GM19099 (cell line): ENCODE measurements around the gene CLDN11.

Experiments
- POLR2A ChIP-seq: IDR thresholded peaks from 3 replicates; pipeline ENCODE4 v1.6.1; 2011; ENCODE audit warnings: low read depth; ENCODE audit not compliant: insufficient read length; ENCODE audit errors: extremely low read depth

The CLDN11 gene

GRCh38 chr3:170421111-170421641 is 2.5 kb downstream of the CLDN11 start:
- TF ChIP-seq POLR2A: no peak

- no peak for TF ChIP-seq POLR2A
Observed at GRCh38 chr3:170421758-170422157, 3.1 kb downstream of the CLDN11 start.

- no peak for TF ChIP-seq POLR2A
Observed at GRCh38 chr3:170423001-170423615, 4.4 kb downstream of the CLDN11 start.

- TF ChIP-seq POLR2A: no peak
Observed at GRCh38 chr3:170424879-170425278, 6.2 kb downstream of the CLDN11 start.

- no peak for TF ChIP-seq POLR2A
Observed at GRCh38 chr3:170425491-170426239, 7.0 kb downstream of the CLDN11 start.

- TF ChIP-seq POLR2A: no peak
Observed at GRCh38 chr3:170426240-170426797, 7.7 kb downstream of the CLDN11 start.

- no peak for TF ChIP-seq POLR2A
Observed at GRCh38 chr3:170428095-170428494, 9.4 kb downstream of the CLDN11 start.

GRCh38 chr3:170429050-170429449 is 10.4 kb downstream of the CLDN11 start:
- TF ChIP-seq POLR2A: no peak

- no peak for TF ChIP-seq POLR2A
Observed at GRCh38 chr3:170431054-170431453, 12.4 kb downstream of the CLDN11 start.

- no peak for TF ChIP-seq POLR2A
Observed at GRCh38 chr3:170432416-170432815, 13.7 kb downstream of the CLDN11 start.

GRCh38 chr3:170436697-170437096 is 18.0 kb downstream of the CLDN11 start:
- TF ChIP-seq POLR2A: no peak

GRCh38 chr3:170437176-170437575 is 18.5 kb downstream of the CLDN11 start:
- TF ChIP-seq POLR2A: no peak

- no peak for TF ChIP-seq POLR2A
Observed at GRCh38 chr3:170437696-170438407, 19.2 kb downstream of the CLDN11 start.

- TF ChIP-seq POLR2A: no peak
Observed at GRCh38 chr3:170438836-170439235, 20.2 kb downstream of the CLDN11 start.

- no peak for TF ChIP-seq POLR2A
Observed at GRCh38 chr3:170440344-170440743, 21.7 kb downstream of the CLDN11 start.
